Measurements from ENCODE around the gene MXD4.

MXD4 gene

DNA sequence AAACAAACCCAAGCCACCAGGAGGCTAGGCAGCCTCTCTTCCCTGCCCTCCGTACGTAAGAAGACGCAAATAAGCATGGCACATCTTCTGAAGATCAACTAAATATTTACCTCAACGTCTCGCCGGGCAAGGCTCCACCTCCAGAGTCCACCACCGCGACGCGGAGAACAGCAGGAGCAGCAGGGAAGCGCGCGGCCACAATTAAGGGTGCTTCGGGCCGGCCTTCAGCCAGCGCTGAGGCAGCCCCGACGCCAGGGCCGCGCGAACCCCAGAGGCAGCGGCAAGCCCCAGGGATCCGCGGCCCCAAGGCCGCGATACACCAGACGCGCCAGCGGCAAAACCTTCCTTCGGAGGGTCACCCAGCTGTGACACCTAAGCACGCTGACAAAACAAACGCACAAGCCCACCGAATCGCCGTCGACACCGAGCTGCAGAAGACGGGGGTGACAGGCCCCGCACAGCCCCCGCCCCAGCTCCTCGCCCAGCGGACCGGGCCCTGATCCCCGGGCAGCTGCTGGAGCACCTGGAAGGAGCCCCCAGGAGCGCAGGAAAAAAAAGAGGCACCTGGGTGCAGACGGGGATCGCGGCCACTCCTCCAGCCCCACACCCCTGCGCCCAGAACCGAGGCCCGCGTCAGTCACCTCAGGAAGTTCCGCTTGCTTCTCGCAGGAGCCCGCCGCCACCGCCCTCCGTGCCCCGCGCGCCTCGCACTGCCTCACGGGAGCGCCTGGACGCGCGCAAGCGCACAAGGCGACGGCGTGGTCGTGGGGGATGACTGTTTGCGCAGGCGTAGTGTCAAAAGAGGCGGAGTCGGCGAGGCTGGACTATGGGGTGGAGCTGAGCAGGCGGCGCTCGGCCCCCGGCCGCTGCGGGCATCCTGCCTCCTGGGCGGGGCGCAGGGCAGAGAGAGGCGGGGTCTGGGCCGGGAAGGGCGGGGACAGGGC lies 20.2 kb downstream of the MXD4 start, which contains the start of the genes HAUS3 and POLN:
Gene HAUS3 (minus strand): TSS at position 712 of the 944 bp plus-strand sequence. CDS start 1,175 bp downstream, outside the sequence.
Gene POLN (minus strand): TSS at position 712 of the 944 bp plus-strand sequence. CDS start 12,890 bp downstream, outside the sequence.
- TF ChIP-seq, protein P1, sequence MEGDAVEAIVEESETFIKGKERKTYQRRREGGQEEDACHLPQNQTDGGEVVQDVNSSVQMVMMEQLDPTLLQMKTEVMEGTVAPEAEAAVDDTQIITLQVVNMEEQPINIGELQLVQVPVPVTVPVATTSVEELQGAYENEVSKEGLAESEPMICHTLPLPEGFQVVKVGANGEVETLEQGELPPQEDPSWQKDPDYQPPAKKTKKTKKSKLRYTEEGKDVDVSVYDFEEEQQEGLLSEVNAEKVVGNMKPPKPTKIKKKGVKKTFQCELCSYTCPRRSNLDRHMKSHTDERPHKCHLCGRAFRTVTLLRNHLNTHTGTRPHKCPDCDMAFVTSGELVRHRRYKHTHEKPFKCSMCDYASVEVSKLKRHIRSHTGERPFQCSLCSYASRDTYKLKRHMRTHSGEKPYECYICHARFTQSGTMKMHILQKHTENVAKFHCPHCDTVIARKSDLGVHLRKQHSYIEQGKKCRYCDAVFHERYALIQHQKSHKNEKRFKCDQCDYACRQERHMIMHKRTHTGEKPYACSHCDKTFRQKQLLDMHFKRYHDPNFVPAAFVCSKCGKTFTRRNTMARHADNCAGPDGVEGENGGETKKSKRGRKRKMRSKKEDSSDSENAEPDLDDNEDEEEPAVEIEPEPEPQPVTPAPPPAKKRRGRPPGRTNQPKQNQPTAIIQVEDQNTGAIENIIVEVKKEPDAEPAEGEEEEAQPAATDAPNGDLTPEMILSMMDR (IDR thresholded peaks at IDR 0.05) = peak; percentile 51
- peak within 1 kb of the TSS; percentile 82 to 97 for H3K4me3 ChIP-seq (ENCODE audit: low read depth in 1 of 2, low read length in 1 of 2)
- H3K27ac ChIP-seq = peak within 1 kb of the TSS; percentile 90
- no peaks in the 10 kb centered on the region for H3K9me3 ChIP-seq
- peaks cover 24 to 35% of the 10 kb centered on the region in 2 experiments for H3K4me1 ChIP-seq (ENCODE audit: control insufficient read depth in 1 of 2, insufficient read depth in 1 of 2, low read depth in 1 of 2, low read length in 1 of 2)
- H3K27me3 ChIP-seq = no peaks in the 10 kb centered on the region
- peaks cover 2% of the 10 kb centered on the region for H3K36me3 ChIP-seq

DNA sequence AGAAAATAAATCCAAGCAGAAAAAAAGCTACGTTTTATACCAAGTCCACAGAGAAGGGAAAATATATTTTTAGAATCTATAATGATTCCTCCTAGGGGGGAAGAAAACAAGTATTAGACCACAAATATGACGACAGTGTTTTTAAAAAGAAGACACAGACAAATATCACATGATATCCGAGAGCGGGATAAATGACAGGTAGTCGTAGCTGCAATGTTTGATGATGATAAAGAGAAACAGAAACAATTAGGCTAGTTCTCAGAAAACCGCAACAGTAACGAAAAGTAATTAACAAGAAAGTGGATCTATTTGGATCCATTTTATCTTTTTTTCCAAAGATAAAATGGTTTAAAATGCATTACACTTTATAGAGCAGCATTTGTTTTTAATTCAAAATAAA lies 20.9 kb downstream of the MXD4 start:
- peak overlapping the region; percentile 90 for H3K27ac ChIP-seq
- peak overlapping the region; percentile 82 to 97 for H3K4me3 ChIP-seq (ENCODE audit: low read depth in 1 of 2, low read length in 1 of 2)
- no peaks in the 10 kb centered on the region for H3K27me3 ChIP-seq
- peaks cover 24 to 35% of the 10 kb centered on the region in 2 experiments for H3K4me1 ChIP-seq (ENCODE audit: control insufficient read depth in 1 of 2, insufficient read depth in 1 of 2, low read depth in 1 of 2, low read length in 1 of 2)
- no peaks in the 10 kb centered on the region for H3K9me3 ChIP-seq
- TF ChIP-seq, protein P1 (IDR thresholded peaks at IDR 0.05) = no peak
- no peaks in the 10 kb centered on the region for H3K36me3 ChIP-seq

DNA sequence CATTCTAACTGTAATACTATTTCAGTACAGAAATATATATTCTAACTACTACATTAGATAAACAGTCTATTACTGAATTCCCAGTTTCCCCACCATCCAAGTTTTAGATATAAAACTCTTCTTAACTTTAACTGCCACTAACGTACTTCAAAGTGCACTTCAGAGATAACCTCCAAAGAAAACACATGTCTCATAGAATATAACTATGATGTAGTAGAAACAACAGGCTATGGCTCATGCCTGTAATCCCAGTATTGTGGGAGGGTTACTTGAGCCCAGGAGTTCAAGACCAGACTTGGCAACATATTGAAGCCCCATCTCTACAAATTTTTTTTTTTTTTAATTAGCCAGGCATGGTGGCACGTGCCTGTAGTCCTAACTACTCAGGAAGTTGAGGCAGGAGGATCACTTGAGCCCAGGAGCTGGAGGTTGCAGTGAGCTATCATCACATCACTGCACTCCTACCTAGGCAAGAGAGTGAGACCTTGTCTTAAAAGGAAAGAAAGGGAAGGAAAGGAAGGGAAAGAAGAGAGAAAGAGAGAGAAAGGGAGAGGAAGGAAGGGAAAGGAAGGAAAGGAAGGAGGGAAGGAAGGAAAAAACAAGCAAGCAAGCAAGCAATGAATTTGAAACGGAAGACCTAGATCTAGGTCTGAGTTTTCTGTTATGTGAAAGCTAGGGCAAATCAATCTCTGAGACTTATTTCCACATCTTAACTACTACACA lies 24.8 kb downstream of the MXD4 start:
- TF ChIP-seq, protein P1 (IDR thresholded peaks at IDR 0.05) = no peak
- no peaks in the 10 kb centered on the region for H3K27me3 ChIP-seq
- peaks cover 22 to 31% of the 10 kb centered on the region in 2 experiments for H3K4me1 ChIP-seq (ENCODE audit: control insufficient read depth in 1 of 2, insufficient read depth in 1 of 2, low read depth in 1 of 2, low read length in 1 of 2)
- no peak overlapping the region for H3K27ac ChIP-seq
- H3K4me3 ChIP-seq (ENCODE audit: low read depth in 1 of 2, low read length in 1 of 2) = no peak overlapping the region
- no peaks in the 10 kb centered on the region for H3K9me3 ChIP-seq
- peaks cover 25% of the 10 kb centered on the region for H3K36me3 ChIP-seq

DNA sequence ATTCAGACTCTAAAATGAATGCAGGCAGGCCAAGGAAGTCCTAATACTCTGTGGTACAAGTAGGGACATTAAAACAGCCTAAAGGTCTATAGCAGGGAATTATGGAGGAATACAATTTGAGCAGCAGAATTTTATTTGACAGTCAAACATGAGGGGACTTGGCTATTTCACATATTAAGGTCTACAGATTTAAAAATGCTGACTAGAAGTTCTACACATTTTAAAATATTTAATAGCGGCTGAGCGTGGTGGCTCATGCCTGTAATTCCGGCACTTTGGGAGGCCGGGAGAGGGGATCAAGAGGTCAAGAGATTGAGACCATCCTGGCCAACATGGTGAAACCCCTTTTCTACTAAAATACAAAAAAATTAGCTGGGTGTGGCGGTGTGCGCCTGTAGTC lies 30.8 kb downstream of the MXD4 start:
- Histone ChIP-seq H3K9me3 (no peaks in the 10 kb centered on the region), H3K4me3 (ENCODE audit: low read depth in 1 of 2, low read length in 1 of 2) (no peak overlapping the region), H3K4me1 (ENCODE audit: control insufficient read depth in 1 of 2, insufficient read depth in 1 of 2, low read depth in 1 of 2, low read length in 1 of 2) (no peaks in the 10 kb centered on the region), H3K27me3 (no peaks in the 10 kb centered on the region), H3K36me3 (peaks cover 50% of the 10 kb centered on the region), H3K27ac (no peak overlapping the region)
- TF ChIP-seq, protein P1 (IDR thresholded peaks at IDR 0.05) = no peak

DNA sequence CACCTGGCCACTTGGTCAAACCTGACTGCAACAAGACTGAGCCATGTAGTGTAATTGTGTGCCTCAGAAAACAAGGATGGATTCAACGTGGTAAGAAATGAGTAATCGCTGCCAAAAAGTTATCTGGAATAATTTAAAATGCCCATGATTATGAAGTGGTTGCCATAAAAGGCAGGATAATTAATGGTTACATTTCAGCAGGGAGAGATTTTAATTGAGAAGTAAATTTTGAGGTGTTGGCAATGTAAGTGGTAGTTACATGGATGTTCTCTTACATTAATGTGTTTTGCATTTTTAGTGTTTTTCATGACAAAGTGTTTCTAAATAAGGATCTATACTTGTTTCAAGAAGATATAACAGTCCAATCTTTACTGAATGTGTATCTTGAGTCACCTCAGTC lies 35.6 kb downstream of the MXD4 start:
- H3K4me1 ChIP-seq (ENCODE audit: control insufficient read depth in 1 of 2, insufficient read depth in 1 of 2, low read depth in 1 of 2, low read length in 1 of 2) = no peaks in the 10 kb centered on the region
- H3K27ac ChIP-seq = no peak overlapping the region
- H3K27me3 ChIP-seq = no peaks in the 10 kb centered on the region
- H3K9me3 ChIP-seq = no peaks in the 10 kb centered on the region
- TF ChIP-seq, protein P1 (IDR thresholded peaks at IDR 0.05) = no peak
- H3K4me3 ChIP-seq (ENCODE audit: low read depth in 1 of 2, low read length in 1 of 2) = no peak overlapping the region
- H3K36me3 ChIP-seq = peaks cover 35% of the 10 kb centered on the region

Data from neutrophil (primary cell).